GM19099 (cell line): ENCODE data around the gene TOR1AIP1.

ENCODE experiments used
- POLR2A ChIP-seq: IDR thresholded peaks from 3 replicates; pipeline ENCODE4 v1.6.1; 2011; ENCODE audit warnings: low read depth; ENCODE audit not compliant: insufficient read length; ENCODE audit errors: extremely low read depth

Gene TOR1AIP1

GRCh38 chr1:179925922-179926849 lies 44.1 kb downstream of the TOR1AIP1 start:
- TF ChIP-seq POLR2A = no peak

DNA sequence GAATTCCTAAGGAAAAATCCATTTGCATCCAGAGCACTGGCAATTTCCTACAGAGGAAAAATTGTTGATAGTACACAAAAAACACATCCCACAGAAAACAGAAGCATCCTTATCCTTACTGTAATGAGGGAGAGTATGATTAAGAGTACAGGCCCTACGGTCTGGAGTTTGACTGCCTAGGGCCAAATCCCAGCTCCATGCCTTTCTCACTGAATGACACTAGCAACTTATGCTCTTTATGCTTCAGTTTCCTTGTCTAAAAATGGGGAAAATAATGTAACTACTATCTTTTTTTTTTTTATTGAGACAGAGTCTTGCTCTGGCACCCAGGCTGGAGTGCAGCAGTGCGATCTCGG lies 44.7 kb downstream of the TOR1AIP1 start:
- no peak for TF ChIP-seq POLR2A

DNA sequence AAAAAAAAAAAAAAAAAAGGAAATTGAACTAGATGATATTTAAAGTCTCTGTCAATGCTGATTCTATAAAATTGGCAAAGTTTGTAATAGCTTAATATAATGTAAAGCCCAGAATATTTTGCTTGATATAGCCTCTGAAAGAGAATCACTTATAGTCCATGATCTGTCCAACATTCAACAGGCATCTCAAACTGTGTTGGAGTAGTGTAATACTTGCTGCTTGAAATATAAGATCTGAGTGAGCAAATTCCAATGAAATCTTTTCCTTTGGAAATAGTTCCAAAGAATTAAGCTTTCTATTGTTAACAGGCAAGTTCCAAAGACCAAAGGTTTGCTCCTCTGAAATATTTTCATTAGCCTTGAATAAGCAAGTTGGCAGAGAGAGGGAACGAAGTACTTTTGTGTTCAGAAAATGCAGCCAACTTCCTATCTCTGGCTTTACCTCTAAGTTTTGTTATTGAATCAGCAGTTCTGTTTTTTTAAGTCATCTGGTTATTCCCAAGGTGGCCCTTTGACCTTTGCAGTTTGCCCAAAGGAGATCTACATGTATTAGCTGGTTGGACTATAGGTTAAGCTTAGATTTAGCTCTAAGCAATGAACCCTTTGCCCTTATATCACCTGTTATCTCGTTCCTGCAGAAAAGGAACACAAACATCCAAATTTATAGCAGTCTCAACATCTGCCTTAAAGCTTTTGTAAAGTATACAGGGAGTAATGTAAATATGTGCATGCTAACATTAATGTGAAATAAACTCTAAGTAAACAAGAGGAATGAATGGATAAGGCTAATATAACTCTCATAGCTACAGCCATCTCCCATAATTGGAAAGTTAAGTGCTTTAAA lies 48.1 kb downstream of the TOR1AIP1 start:
- no peak for TF ChIP-seq POLR2A

GRCh38 chr1:179930867-179931266 lies 48.8 kb downstream of the TOR1AIP1 start:
- TF ChIP-seq POLR2A = no peak

GRCh38 chr1:179933219-179933618 lies 51.1 kb downstream of the TOR1AIP1 start:
- no peak for TF ChIP-seq POLR2A

GRCh38 chr1:179935909-179936496 lies 53.9 kb downstream of the TOR1AIP1 start:
- no peak for TF ChIP-seq POLR2A

- TF ChIP-seq POLR2A = no peak
Measured at GRCh38 chr1:179937668-179938254, 55.7 kb downstream of the TOR1AIP1 start.

GRCh38 chr1:179938752-179939151 lies 56.7 kb downstream of the TOR1AIP1 start:
- no peak for TF ChIP-seq POLR2A

DNA sequence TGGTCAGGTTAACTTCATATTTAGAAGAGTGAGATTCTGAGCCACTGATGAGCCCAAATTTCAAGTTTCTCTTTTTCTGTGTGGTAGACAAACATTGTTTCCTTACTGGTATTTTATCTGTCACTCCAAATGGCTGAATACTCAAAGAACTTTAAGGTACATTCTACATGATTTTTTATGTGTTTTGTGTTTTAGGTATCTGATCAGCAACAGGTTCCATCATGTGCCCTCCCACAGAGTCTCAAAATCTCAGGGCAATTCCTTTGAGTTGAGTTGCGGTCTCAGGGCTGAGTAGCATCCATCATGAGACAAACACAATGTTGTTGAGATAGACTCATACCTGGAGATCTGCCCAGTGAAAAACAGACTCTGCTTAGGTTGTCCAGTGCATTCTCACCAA lies 57.9 kb downstream of the TOR1AIP1 start:
- no peak for TF ChIP-seq POLR2A

DNA sequence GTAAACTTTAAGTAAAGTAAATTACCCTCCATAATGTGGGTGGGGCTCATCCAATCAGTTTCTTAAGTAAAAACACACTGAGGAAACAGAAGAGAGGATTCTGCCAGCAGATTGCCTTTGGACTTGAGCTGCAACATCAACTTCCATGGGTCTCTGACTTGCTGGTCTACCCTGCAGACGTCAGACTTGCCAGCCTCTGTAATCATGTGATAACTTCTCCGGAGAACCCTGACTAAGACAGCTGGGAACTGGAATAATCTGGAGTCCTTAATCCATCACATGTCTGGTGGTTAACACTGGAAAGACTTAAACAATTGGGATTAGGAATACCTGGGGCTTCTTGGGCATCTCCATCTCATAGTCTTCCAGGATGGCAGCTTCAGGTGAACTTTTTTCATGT lies 59.4 kb downstream of the TOR1AIP1 start:
- TF ChIP-seq POLR2A = no peak

DNA sequence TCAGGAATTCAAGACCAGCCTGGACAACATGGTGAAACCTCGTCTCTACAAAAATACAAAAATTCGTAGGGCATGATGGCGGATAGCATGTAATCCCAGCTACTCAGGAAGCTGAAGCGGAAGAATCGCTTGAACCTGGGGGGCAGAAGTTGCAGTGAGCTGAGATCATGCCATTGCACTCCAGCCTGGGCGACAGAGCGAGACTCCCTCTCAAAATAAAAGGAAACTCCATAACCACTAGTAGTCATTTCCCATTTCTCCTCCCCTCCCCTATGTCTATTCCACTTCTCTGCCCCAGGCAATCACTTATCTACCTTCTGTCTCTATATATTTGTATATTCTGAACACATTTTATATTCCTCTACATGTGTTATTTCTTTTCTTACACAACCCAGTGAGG lies 68.6 kb downstream of the TOR1AIP1 start:
- no peak for TF ChIP-seq POLR2A

GRCh38 chr1:179951383-179952144 lies 69.5 kb downstream of the TOR1AIP1 start:
- no peak for TF ChIP-seq POLR2A

- TF ChIP-seq POLR2A = no peak
Measured at GRCh38 chr1:179952186-179952585, 70.1 kb downstream of the TOR1AIP1 start.

GRCh38 chr1:179953974-179954492 lies 71.9 kb downstream of the TOR1AIP1 start:
- no peak for TF ChIP-seq POLR2A
